GM21825 (cell line): ENCODE data around the gene DGAT2L6.

Experiments
- ATAC-seq: cut with Tn5 transposase; IDR thresholded peaks from one replicate; pipeline ENCODE4 v1.9.1; 2021; ENCODE audit warnings: mild to moderate bottlenecking, moderate library complexity; ENCODE audit not compliant: unreplicated experiment

DGAT2L6 gene

GRCh38 chrX:70176938-70177533 is at the start of gene DGAT2L6:
TSS of gene DGAT2L6 (plus strand) at chrX:70177483. CDS start at chrX:70177583, 100 bp downstream.
- peak; percentile 83 for ATAC-seq

GRCh38 chrX:70128071-70128470 is 49.2 kb upstream of the DGAT2L6 start:
- no peak for ATAC-seq

- ATAC-seq = no peak
Measured at GRCh38 chrX:70129816-70130215, 47.5 kb upstream of the DGAT2L6 start.

- ATAC-seq = no peak
Measured at GRCh38 chrX:70132224-70132623, 45.1 kb upstream of the DGAT2L6 start.

GRCh38 chrX:70132877-70133302 is 44.4 kb upstream of the DGAT2L6 start:
- ATAC-seq = no peak

GRCh38 chrX:70133303-70134115 is 43.8 kb upstream of the DGAT2L6 start, which contains the start of gene IGBP1:
TSS of gene IGBP1 (plus strand) at chrX:70133447. CDS start at chrX:70133948, 501 bp downstream.
- ATAC-seq = peak; percentile 86

GRCh38 chrX:70134116-70134477 is 43.2 kb upstream of the DGAT2L6 start:
- ATAC-seq = peak; percentile 2

GRCh38 chrX:70138622-70139021 is 38.7 kb upstream of the DGAT2L6 start:
- ATAC-seq = no peak

GRCh38 chrX:70139736-70140135 is 37.5 kb upstream of the DGAT2L6 start:
- ATAC-seq = no peak

GRCh38 chrX:70141373-70141772 is 35.9 kb upstream of the DGAT2L6 start:
- ATAC-seq = no peak

GRCh38 chrX:70166601-70167590 is 10.4 kb upstream of the DGAT2L6 start:
- ATAC-seq = no peak

GRCh38 chrX:70168238-70169188 is 8.8 kb upstream of the DGAT2L6 start:
- no peak for ATAC-seq

- ATAC-seq = no peak
Measured at GRCh38 chrX:70169281-70169680, 8.0 kb upstream of the DGAT2L6 start.

GRCh38 chrX:70171624-70172023 is 5.7 kb upstream of the DGAT2L6 start:
- no peak for ATAC-seq

GRCh38 chrX:70172221-70172620 is 5.1 kb upstream of the DGAT2L6 start:
- no peak for ATAC-seq

GRCh38 chrX:70172964-70173363 is 4.3 kb upstream of the DGAT2L6 start:
- ATAC-seq = no peak

GRCh38 chrX:70174754-70175153 is 2.5 kb upstream of the DGAT2L6 start:
- no peak for ATAC-seq

GRCh38 chrX:70175338-70175737 is 1.9 kb upstream of the DGAT2L6 start:
- no peak for ATAC-seq

- ATAC-seq = no peak
Measured at GRCh38 chrX:70183091-70183490, 5.8 kb downstream of the DGAT2L6 start.

GRCh38 chrX:70190225-70190624 is 12.9 kb downstream of the DGAT2L6 start:
- no peak for ATAC-seq
